Activated CD4-positive, alpha-beta T cell treated with anti-CD3 and anti-CD28 coated beads, Interleukin-2, Interleukin-6, amounts not matched to agents 100 ng/mL and 50 ng/mL, durations not matched to agents 16 hours and 8 hours (primary cell): ENCODE measurements around the gene HAO2.
"Not testable (repeated sequence)": the region's sequence is repeated elsewhere in the genome, so short reads cannot be mapped to it uniquely, and the experiment has no call there.

Experiments used
- DNase-seq: peaks from one replicate; pipeline ENCODE4 v3.0.0-alpha.2; 2020

The HAO2 gene

DNA sequence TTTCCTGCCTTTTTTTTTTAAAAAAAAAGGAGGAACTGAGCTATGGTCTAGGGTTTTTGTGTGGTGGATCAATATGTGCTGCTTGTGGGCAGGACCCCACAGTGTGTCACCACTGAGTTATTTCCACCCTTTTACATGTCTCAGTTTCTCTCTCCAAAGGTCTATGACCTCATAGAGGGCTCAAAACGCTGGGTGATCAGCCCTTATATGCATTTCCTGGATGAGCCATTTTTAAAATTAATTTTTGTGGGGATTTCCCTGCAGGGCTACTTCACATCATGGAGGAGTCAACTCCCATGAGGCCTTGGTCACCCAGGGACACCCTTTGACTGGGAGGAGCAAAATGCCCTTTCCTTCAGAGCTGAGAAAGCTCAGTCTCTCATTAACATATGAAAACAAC is 20.7 kb upstream of the HAO2 start:
- peak; percentile 27 for DNase-seq

GRCh38 chr1:119348941-119349340 is 19.6 kb upstream of the HAO2 start:
- DNase-seq, result no peak

DNA sequence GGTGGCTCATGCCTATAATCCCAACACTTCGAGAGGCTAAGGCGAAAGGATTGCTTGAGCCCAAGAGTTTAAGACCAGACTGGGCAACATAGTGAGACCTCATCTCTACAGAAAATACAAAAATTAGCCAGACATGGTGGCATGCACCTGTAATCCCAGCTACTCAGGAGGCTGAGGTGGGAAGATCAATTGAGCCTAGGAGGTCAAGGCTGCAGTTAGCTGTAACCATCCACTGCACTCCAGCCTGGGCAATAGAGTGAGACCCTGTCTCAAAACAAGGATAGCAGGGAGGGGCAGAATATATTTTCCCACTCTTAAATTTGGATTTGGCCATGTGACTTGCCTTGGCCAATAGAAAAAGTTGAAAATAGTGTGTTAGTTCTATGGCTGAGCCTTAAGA is 17.7 kb upstream of the HAO2 start:
- not testable (repeated sequence) for DNase-seq

- no peak for DNase-seq
Observed at GRCh38 chr1:119351997-119352396, 16.6 kb upstream of the HAO2 start.

DNA sequence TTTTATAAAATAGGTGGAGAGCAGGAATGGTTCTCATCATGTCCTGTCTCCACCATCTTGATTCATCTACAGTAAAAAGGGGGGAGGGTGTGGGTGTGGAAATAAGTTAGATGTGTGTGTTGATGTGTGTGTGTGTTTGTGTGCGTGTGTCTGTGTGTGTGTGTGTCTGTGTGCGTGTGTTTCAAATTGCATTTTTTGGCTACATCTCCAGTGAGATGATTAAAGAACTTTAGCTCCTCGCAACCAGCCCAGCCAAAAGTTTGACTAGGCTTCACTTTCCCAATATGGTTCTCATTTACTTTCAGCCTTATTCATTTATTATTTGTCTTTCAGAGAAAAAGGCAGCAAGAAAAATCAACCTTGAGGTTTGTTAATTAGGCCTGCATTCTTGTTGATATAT is 14.7 kb upstream of the HAO2 start:
- DNase-seq, result no peak

- DNase-seq, result no peak
Observed at GRCh38 chr1:119358636-119359035, 9.9 kb upstream of the HAO2 start.

- DNase-seq, result no peak
Observed at GRCh38 chr1:119359730-119360129, 8.9 kb upstream of the HAO2 start.

- DNase-seq, result no peak
Observed at GRCh38 chr1:119361205-119361604, 7.4 kb upstream of the HAO2 start.

DNA sequence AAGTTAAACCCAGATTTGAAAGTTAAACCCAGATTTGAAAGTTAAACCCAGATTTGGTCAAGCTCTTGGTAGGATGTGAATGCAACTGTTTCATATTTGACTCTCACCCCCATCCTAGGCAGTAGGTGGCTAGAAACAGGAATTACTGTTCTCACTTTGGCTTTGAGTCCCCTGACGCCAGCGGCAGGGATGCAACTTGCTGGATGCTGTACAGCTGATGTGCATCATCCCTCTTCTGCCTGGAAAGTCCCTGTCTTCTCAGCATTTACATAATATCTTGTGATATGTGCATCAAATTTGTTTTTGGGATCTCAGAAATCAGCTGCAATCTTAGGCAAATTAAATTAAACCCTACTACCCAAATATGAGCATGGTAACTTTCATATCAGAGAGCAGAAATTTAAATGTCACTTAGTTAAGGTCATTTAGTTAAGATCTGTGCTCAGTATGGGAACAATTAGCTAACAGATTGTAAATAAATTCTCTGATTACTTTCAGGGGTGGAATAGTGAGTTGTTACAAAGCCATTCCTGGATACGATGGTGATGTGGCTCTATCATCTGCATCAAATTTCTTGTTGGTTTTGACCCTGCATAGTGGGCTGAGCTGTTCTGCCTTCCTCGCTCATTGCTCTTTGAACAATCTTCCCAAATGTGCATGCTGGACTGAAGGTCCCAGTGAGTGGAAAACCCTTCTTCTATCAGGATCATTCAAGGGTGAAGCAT is 6.8 kb upstream of the HAO2 start:
- no peak for DNase-seq

DNA sequence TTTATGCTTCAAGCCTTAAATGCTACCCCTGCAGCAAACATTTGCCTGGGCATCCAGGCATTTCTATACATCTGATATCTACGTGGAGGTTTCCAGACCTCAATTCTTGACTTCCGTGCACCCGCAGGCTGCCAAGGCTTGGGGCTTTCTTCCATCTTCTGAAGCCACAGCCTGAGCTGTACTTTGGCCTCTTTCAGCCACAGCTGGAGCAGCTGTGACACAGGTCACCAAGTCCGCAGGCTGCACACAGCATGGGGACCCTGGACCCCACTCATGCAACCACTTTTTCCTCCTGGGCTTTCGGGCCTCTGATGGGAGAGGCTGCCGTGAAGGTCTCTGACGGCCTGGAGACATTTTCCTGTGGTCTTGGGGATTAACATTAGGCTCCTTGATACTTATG is 5.4 kb upstream of the HAO2 start:
- no peak for DNase-seq

DNA sequence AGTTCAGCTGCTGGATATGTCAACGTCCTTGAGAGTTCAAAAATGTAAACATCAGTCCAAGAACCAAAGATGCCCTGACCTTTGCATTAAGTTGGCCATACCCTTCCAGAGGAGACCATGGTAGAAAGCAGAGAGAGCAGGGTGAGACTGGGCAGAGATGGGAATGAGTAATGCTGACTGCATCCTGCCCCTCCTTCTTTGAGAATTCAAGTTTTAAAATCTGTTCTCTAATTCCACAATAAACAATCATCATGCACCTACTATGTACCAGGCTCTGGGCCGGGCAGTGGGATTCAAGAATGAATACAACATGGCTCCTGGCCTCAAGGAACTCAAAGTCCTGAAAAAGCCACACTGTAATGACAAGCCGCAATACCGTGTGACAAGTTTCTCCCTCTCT is 3.9 kb upstream of the HAO2 start:
- no peak for DNase-seq

- no peak for DNase-seq
Observed at GRCh38 chr1:119366424-119366823, 2.2 kb upstream of the HAO2 start.

DNA sequence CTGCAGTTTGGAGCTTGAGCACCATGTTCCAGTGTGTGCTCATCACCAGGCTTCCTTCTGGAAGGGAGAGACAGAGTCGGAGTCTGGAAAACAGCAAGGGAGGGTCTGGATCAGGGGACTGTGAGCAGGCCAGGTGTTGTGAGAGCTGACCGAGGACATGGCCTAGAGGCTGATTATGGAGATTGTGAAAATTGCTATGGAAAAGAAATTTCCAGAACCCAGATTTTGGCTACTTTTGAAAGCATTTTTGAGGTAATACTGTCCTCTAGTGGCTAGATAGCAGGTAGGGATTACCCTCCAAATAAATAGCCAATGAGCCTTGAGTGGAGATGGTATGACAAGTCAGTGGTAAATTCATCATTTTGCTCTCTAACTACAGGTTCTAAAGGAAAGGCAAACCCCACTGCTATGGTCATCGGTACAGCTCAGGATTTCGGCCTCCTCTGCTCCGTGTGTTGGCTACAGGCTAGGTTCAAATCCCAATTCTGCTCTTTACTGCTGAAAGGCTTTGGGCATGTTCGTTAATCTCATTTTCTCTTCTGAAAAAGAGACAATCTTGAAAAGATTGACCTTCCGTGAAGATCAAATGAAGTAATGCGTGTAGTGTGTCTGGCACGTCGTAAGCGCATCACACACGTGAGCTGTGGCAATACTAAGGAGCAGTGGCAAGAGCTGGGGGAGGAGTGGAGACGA is 1.0 kb upstream of the HAO2 start:
- peak; percentile 8 for DNase-seq

DNA sequence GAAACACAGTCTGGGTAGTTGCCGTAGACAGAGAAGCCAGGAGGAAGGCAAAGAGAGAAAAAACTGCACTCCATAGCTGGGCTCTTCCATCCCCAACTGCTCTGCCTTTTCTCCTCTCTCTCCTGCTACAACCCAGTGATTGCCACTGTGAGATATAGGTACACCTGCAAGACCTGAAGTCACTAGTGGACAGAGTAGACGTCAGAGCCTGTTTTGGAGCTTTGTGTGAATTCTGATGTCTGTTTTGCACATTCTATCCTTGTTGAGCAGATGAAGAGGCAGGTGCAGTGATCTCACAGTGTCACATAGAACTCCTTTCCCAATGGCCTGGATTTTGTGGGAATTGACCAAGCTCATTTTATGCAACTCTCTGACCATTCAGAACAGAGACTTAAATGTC is 2.2 kb downstream of the HAO2 start:
- DNase-seq, result no peak

DNA sequence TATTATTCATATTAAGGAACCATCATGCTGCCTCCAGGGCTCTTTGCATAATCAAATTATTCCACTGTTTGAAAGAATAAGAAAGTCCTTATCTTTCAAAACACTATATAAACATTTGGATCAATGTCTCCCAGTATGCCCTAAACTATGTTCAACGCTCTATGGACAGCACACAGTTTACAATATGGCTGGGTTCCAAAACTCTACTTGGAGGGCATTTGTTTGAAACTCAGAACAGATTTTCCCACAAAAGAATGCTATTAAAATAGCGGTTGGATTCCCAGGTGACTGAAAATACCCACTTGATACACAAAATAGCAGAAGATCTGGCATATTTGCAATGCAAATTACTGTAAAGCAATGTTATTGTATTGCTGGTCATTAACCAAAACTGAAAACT is 3.2 kb downstream of the HAO2 start:
- DNase-seq, result no peak

GRCh38 chr1:119372503-119373086 is 4.0 kb downstream of the HAO2 start:
- DNase-seq, result no peak

- DNase-seq, result no peak
Observed at GRCh38 chr1:119373465-119373864, 4.9 kb downstream of the HAO2 start.

- DNase-seq, result no peak
Observed at GRCh38 chr1:119374208-119374874, 5.8 kb downstream of the HAO2 start.

GRCh38 chr1:119375366-119375765 is 6.8 kb downstream of the HAO2 start:
- no peak for DNase-seq

DNA sequence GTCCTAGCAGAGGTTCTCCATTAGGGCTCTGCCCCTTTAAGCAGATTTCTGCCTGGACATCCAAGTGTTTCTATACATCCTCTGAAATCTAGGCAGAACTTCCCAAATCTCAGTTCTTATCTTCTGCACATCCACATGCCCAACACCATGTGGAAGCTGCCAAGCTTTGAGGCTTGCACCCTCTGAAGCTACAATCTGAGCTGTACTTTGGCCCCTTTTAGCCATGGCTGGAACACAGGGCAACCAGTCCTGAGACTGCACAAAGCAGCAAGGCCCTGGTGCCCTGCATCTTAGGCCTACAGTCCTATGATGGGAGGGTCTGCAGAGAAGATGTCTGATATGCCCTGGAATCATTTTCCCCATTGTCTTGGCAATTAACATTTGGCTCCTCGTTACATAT is 8.0 kb downstream of the HAO2 start:
- DNase-seq, result no peak

GRCh38 chr1:119377594-119377993 is 9.0 kb downstream of the HAO2 start:
- DNase-seq, result not testable (repeated sequence)

DNA sequence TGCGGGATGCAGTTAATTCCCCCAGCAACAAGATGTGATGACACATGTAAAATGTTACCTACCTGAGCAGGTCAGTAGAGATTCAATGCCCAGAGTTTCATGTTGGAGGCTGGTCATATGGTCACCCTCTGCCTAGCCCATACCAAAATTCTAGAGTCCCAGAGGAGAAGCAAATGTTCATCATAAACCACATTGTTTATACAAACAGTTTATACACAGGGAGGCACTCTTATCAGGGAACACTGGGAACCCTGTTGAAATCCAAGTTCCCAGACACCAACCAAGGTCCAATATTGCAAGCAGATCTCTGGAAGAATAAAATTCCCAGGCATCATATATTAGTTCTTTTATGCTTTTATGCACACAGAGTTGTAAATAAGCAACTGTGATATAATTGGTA is 10.5 kb downstream of the HAO2 start:
- no peak for DNase-seq

GRCh38 chr1:119380304-119380703 is 11.7 kb downstream of the HAO2 start:
- no peak for DNase-seq
